Upper lobe of right lung (tissue), 1 donor: ENCODE data around the gene DEFB128. TPM values are rescaled to one million over a fixed set of nuclear protein-coding genes. Genes with fewer than 3 reads are reported as not detected.
"Not testable (repeated sequence)": the region's sequence is repeated elsewhere in the genome, so short reads cannot be mapped to it uniquely, and the experiment has no call there.

Source experiments
- ATAC-seq: fragments of 200-7000 bp; cut with Tn5 transposase; one replicate; pipeline ENCODE4 v1.9.1; 2020; ENCODE audit warnings: mild to moderate bottlenecking, moderate library complexity
- DNase-seq: peaks from one replicate; pipeline ENCODE4 v3.0.0-alpha.2; 2020
- H3K27ac ChIP-seq: fragments of 200-600 bp; one replicate; pipeline ENCODE4 v1.8.0; 2022
- H3K27me3 ChIP-seq: fragments of 200-600 bp; one replicate; pipeline ENCODE4 v1.8.0; 2022; ENCODE audit warnings: mild to moderate bottlenecking
- H3K36me3 ChIP-seq: fragments of 200-600 bp; one replicate; pipeline ENCODE4 v1.8.0; 2022
- H3K4me1 ChIP-seq: fragments of 200-600 bp; one replicate; pipeline ENCODE4 v1.8.0; 2022
- H3K4me3 ChIP-seq: fragments of 200-600 bp; one replicate; pipeline ENCODE4 v1.8.0; 2022; ENCODE audit warnings: mild to moderate bottlenecking
- H3K9me3 ChIP-seq: fragments of 200-600 bp; one replicate; pipeline ENCODE4 v1.8.0; 2022
- CTCF ChIP-seq: fragments of 200-600 bp; IDR thresholded peaks from one replicate; pipeline ENCODE4 v1.8.0; 2022; ENCODE audit warnings: antibody characterized with exemption
- intact Hi-C: fragments of 100-400 bp; cut with DNase I; formaldehyde crosslinking; loops from one replicate; pipeline ENCODE4 v1.11.0; 2022
- long read RNA-seq: library from polyadenylated mRNA; unstranded; transcript quantifications from one replicate; pipeline ENCODE4 v2.0.0, GENCODE V29; 2021
- total RNA-seq: library from RNA; stranded (reverse); fragmentation: NEBNext Ultra II Directional; extraction: Animal tissue kit (Norgen Biotek cat#: 25700); gene quantifications from one replicate; pipeline ENCODE4 v1.2.1, GENCODE V29; 2021
- donor health status: DM: no; HTN: yes; CAD: no; lungs with severe emphysema.

Gene DEFB128
- total RNA-seq, result not detected
- long read RNA-seq, result 0 reads

GRCh38 chr20:189611-190010, at the start of gene DEFB128:
Gene DEFB128 (minus strand): TSS chr20:189711. CDS start chr20:189623, 88 bp downstream.
- TF ChIP-seq CTCF, result no peak
- no peaks in the 10 kb centered on the region for H3K36me3 ChIP-seq
- H3K9me3 ChIP-seq, result no peaks in the 10 kb centered on the region
- no peaks in the 10 kb centered on the region for H3K4me1 ChIP-seq
- H3K27me3 ChIP-seq, result no peaks in the 10 kb centered on the region
- intact Hi-C loops, result no loop called here
- ATAC-seq (no peak), DNase-seq (no peak)
- no peak within 1 kb of the TSS for H3K4me3 ChIP-seq
- H3K27ac ChIP-seq, result no peak within 1 kb of the TSS

GRCh38 chr20:237929-238328, 48.4 kb upstream of the DEFB128 start:
- ATAC-seq (peak; percentile 17), DNase-seq (no peak)
- H3K4me3 ChIP-seq, result peak overlapping the region; percentile 29
- peaks cover 9% of the 10 kb centered on the region for H3K4me1 ChIP-seq
- TF ChIP-seq CTCF, result no peak
- no peaks in the 10 kb centered on the region for H3K9me3 ChIP-seq
- H3K27me3 ChIP-seq, result no peaks in the 10 kb centered on the region
- no peaks in the 10 kb centered on the region for H3K36me3 ChIP-seq
- intact Hi-C loops, result no loop called here
- peak overlapping the region; percentile 42 for H3K27ac ChIP-seq

- peak overlapping the region; percentile 42 for H3K27ac ChIP-seq
- ATAC-seq, result peak; percentile 99
Observed at GRCh38 chr20:237489-237888, 48.0 kb upstream of the DEFB128 start.

GRCh38 chr20:235891-236290, 46.4 kb upstream of the DEFB128 start:
- H3K27me3 ChIP-seq, result no peaks in the 10 kb centered on the region
- peak; percentile 18 for TF ChIP-seq CTCF
- no peaks in the 10 kb centered on the region for H3K9me3 ChIP-seq
- ATAC-seq, result peak; percentile 77
- no peak overlapping the region for H3K4me3 ChIP-seq
- intact Hi-C loops, result no loop called here
- H3K27ac ChIP-seq, result no peak overlapping the region
- peaks cover 9% of the 10 kb centered on the region for H3K4me1 ChIP-seq
- H3K36me3 ChIP-seq, result no peaks in the 10 kb centered on the region
- no peak for DNase-seq

More at GRCh38 chr20:237489-237888, 48.0 kb upstream of the DEFB128 start:
- intact Hi-C loops, result no loop called here
- DNase-seq, result peak; percentile 65
- no peak for TF ChIP-seq CTCF
- H3K27me3 ChIP-seq, result no peaks in the 10 kb centered on the region
- H3K4me3 ChIP-seq, result peak overlapping the region; percentile 29
- H3K36me3 ChIP-seq, result no peaks in the 10 kb centered on the region
- no peaks in the 10 kb centered on the region for H3K9me3 ChIP-seq
- peaks cover 9% of the 10 kb centered on the region for H3K4me1 ChIP-seq

GRCh38 chr20:227439-228105, 38.1 kb upstream of the DEFB128 start:
- no peak for ATAC-seq
- H3K27ac ChIP-seq, result no peak overlapping the region
- no peaks in the 10 kb centered on the region for H3K36me3 ChIP-seq
- no peak for DNase-seq
- no peaks in the 10 kb centered on the region for H3K27me3 ChIP-seq
- no peak for TF ChIP-seq CTCF
- no peak overlapping the region for H3K4me3 ChIP-seq
- no peaks in the 10 kb centered on the region for H3K9me3 ChIP-seq
- intact Hi-C loops, result no loop called here
- no peaks in the 10 kb centered on the region for H3K4me1 ChIP-seq

GRCh38 chr20:226958-227357, 37.4 kb upstream of the DEFB128 start, which contains the start of gene DEFB129:
Gene DEFB129 (plus strand): TSS chr20:227258. CDS start chr20:227289, 31 bp downstream.
- H3K9me3 ChIP-seq, result no peaks in the 10 kb centered on the region
- no peaks in the 10 kb centered on the region for H3K4me1 ChIP-seq
- peaks cover 5% of the 10 kb centered on the region for H3K27me3 ChIP-seq
- no peaks in the 10 kb centered on the region for H3K36me3 ChIP-seq
- no peak within 1 kb of the TSS for H3K4me3 ChIP-seq
- TF ChIP-seq CTCF, result no peak
- no peak within 1 kb of the TSS for H3K27ac ChIP-seq
- no peak for ATAC-seq
- intact Hi-C loops, result no loop called here
- no peak for DNase-seq

GRCh38 chr20:225879-226278, 36.4 kb upstream of the DEFB128 start:
- DNase-seq, H3K4me1 ChIP-seq, H3K36me3 ChIP-seq, H3K27me3 ChIP-seq, H3K4me3 ChIP-seq, intact Hi-C loops, ATAC-seq, H3K27ac ChIP-seq, H3K9me3 ChIP-seq: not testable (repeated sequence)
